Ecto neural progenitor cell (in vitro differentiated cells): Measurements from ENCODE around the gene RADIL.

Experiments used
- DNase-seq: peaks from one replicate; pipeline ENCODE4 v3.0.0-alpha.2; 2018; ENCODE audit warnings: low spot score

RADIL gene

GRCh38 chr7:4775250-4775847 lies 108.2 kb downstream of the RADIL start, which contains the start of gene AP5Z1:
AP5Z1 (plus strand) TSS chr7:4775623; CDS start chr7:4775716, 93 bp downstream.
- DNase-seq, result peak; percentile 97

GRCh38 chr7:4774658-4775249 lies 108.8 kb downstream of the RADIL start:
- DNase-seq, result no peak

- no peak for DNase-seq
Measured at GRCh38 chr7:4774007-4774406, 109.5 kb downstream of the RADIL start.

GRCh38 chr7:4772306-4772705 lies 111.2 kb downstream of the RADIL start:
- no peak for DNase-seq

- DNase-seq, result no peak
Measured at GRCh38 chr7:4771737-4772136, 111.8 kb downstream of the RADIL start.

GRCh38 chr7:4770886-4771285 lies 112.6 kb downstream of the RADIL start:
- no peak for DNase-seq

GRCh38 chr7:4769761-4770160 lies 113.8 kb downstream of the RADIL start:
- DNase-seq, result no peak

GRCh38 chr7:4768597-4769569 lies 114.6 kb downstream of the RADIL start:
- no peak for DNase-seq

- no peak for DNase-seq
Measured at GRCh38 chr7:4766666-4767519, 116.6 kb downstream of the RADIL start.

GRCh38 chr7:4765776-4766490 lies 117.6 kb downstream of the RADIL start:
- no peak for DNase-seq

GRCh38 chr7:4764402-4765007 lies 119.0 kb downstream of the RADIL start:
- DNase-seq, result no peak

GRCh38 chr7:4763794-4764185 lies 119.7 kb downstream of the RADIL start:
- DNase-seq, result no peak

- DNase-seq, result no peak
Measured at GRCh38 chr7:4763091-4763793, 120.3 kb downstream of the RADIL start.

- DNase-seq, result no peak
Measured at GRCh38 chr7:4762121-4763055, 121.1 kb downstream of the RADIL start.

- DNase-seq, result no peak
Measured at GRCh38 chr7:4760952-4761351, 122.6 kb downstream of the RADIL start.

- DNase-seq, result no peak
Measured at GRCh38 chr7:4759211-4759610, 124.3 kb downstream of the RADIL start.

- DNase-seq, result no peak
Measured at GRCh38 chr7:4758791-4759190, 124.7 kb downstream of the RADIL start.

- no peak for DNase-seq
Measured at GRCh38 chr7:4758111-4758510, 125.4 kb downstream of the RADIL start.

- DNase-seq, result no peak
Measured at GRCh38 chr7:4755045-4755444, 128.5 kb downstream of the RADIL start.
